LNCaP clone FGC (cell line): ENCODE results near the gene CEACAM20.

Experiments used
- DNase-seq: peaks from one replicate; pipeline ENCODE4 v3.0.0-alpha.2; 2011; ENCODE audit warnings: low read depth
- H3K4me3 ChIP-seq: 2 replicates; pipeline ENCODE4 v1.5.1; 2011; ENCODE audit warnings: mild to moderate bottlenecking, low read depth, low read length, control low read depth
- TF ChIP-seq, protein P1 (sequence below): IDR thresholded peaks from 2 replicates; pipeline ENCODE4 v1.5.1; 2012; ENCODE audit warnings: mild to moderate bottlenecking; ENCODE audit not compliant: control insufficient read depth, insufficient read depth; ENCODE audit errors: extremely low read depth

Gene CEACAM20

DNA sequence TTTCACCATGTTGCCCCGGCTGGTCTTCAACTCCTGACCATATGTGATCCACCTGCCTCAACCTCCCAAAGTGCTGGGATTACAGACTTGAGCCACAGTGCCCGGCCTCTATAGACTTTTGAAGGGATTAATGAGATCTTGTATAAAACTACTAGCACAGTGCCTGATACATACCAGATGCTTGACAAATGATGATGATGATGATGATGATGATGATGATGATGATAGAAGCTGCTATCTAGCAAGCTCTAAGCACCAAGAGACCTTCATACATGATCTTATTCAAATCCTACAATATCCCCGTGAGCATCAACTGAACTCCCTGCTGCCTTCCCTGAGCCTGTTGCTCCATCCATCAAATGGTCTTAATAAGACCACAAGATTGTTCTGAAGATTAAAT, 14.4 kb downstream of the CEACAM20 start:
- TF ChIP-seq, protein P1, sequence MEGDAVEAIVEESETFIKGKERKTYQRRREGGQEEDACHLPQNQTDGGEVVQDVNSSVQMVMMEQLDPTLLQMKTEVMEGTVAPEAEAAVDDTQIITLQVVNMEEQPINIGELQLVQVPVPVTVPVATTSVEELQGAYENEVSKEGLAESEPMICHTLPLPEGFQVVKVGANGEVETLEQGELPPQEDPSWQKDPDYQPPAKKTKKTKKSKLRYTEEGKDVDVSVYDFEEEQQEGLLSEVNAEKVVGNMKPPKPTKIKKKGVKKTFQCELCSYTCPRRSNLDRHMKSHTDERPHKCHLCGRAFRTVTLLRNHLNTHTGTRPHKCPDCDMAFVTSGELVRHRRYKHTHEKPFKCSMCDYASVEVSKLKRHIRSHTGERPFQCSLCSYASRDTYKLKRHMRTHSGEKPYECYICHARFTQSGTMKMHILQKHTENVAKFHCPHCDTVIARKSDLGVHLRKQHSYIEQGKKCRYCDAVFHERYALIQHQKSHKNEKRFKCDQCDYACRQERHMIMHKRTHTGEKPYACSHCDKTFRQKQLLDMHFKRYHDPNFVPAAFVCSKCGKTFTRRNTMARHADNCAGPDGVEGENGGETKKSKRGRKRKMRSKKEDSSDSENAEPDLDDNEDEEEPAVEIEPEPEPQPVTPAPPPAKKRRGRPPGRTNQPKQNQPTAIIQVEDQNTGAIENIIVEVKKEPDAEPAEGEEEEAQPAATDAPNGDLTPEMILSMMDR: no peak
- no peak overlapping the region for H3K4me3 ChIP-seq
- DNase-seq: no peak

DNA sequence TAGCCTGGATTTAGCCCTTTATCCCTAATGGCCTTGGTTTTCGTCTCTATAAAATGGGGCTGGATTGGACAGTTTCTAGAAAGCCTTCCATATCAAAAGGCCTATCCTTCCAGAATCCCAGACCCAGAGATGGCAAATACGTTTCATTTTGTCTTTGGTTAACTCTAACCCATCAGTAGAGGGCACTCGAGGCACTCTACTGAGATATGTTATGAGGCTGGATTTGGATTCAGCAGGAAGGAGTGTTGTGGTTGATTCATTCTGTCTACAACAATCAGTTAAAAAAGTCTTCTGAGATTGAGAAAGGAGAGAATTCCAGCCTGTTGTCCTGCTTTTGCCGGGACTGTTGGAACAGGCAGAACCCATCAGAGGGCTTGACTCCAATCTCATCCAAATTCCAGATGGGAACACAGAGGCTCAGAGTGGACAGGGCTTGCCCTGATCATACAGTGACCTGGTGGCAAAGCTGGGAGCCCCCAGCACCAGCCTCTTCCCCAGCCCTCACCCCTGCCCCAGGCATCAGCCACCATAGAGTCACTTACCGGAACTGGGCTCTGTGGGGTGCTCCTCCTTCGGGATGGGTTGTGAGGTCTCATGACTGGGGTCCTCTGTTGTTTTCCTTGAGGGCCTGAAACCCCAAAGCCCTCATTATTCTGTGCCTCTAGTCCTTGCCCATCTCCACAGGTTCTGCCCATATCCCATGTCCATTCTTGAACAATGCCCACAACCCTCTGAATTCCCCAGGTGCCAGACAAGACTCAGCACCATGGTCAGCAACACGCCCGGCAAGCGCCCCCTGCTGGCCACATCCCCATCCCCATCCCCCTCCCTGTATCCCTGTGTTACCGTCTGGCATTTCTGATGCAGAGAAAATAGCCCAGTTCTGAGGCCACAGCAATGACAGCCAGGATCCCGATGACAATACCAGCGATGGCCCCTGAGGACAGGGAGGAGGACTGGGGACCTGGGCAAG, 16.9 kb downstream of the CEACAM20 start:
- DNase-seq: peak; percentile 30
- H3K4me3 ChIP-seq: no peak overlapping the region
- TF ChIP-seq, protein P1: peak; percentile 56

DNA sequence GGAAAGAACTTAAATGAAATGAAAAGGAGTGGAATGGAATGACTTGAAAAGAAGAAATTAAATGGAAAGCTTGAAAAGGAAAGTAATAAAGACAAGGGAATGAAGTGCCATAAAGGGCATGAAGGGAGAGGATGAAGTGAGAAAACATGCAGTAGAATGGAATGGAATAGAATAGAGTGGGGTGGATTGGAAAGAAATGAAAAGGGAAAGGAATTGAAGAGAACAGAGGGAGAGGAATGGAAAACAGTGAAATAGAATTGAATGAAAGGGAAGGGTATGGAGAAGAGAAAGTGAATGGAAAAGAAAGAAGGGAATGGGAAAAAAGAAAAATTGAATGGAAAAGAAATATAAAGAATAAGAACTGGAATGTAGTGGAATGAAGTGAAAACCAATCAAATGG, 20.0 kb downstream of the CEACAM20 start:
- DNase-seq: no peak
- no peak overlapping the region for H3K4me3 ChIP-seq
- TF ChIP-seq, protein P1: no peak

DNA sequence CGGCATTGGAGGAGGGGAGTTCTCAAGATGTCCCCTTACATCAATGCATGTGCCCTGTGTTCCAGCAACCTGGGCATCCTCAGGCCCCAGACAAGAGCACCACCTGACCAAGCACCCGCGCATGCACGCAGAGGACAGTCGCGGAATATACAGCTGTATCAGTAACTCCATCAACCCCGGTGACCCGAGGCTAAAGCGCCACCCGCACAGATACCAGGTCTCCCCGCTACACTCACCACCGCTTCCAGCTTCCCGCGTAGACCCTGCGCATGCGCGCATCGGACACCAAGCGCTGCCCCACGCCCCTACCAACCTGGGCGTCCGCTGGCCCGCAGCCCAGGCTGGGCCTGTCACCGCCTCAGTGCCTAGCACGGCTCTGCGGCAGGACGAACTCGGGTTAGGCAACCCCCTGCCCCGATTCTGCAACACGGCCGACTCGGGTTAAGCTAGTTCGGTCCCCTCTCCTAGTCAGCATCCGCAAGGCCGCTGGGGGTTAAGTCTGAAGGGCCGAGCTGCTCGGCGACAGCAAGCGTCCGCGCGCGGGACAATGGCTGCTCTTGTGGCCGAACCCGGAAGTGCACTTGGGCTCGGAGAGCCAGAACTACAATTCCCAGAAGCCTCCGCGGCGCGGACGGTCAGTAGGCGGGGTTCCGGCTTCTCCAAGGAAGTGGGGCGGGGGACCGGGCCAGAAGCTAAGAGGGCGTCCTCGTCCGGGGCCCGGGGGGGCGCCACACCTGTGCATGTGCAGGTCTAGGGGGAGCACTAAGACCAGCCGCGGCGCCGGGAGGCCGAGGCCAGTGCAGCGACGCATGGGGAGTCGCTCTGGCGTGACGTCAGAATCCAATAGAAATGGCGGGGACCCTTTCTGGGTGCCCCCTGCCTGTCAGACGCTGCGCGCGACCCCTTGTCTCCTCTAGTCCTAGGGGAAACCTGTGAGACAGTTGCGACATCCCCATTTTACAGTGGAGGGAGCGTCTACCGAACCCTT, 29.2 kb downstream of the CEACAM20 start, which contains the start of gene ZNF180:
Gene ZNF180, minus strand, starts transcription at position 561 of the 988 bp plus-strand sequence. CDS start 3,188 bp downstream, outside the sequence.
- DNase-seq: peak; percentile 67
- H3K4me3 ChIP-seq: peak within 1 kb of the TSS; percentile 82
- TF ChIP-seq, protein P1: no peak

DNA sequence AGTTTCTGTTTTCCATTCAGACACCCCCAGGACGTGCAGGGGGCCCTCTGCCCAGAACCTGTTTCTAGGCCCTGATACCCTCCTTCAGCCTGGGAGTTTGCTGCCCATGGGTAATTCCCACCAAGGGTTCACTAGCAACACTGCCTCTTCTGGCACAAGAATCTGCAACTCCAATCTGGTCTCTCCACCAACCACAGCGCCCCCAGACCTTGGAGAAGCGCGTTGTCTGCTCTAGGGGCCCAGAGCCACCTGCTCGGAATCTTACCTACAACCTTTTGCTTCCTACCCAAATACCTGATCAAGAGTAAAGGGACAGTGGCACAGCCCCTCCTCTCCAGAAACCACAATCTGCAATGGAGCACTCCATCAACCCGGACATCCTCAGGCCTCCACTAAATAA, 29.9 kb downstream of the CEACAM20 start:
- TF ChIP-seq, protein P1: no peak
- H3K4me3 ChIP-seq: peak overlapping the region; percentile 82
- DNase-seq: no peak

DNA sequence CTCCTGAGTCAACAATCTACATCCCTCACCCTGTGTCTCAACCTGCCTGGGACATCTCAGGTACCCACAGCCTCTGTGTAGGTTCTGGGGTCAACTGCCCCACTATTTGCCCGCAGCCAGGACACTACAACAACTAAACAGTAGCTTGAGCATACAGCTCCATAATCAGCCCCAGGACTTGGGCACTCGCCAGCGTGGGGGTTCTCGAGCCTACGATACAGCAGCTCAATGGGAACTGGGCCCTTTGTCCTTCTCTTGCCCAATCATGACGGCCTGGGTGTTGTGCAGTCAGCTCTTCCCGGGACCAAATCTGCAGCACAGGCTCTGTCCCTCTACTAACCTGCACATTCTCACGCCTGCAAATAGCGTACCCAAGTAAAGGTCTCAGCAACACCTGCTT, 30.5 kb downstream of the CEACAM20 start:
- TF ChIP-seq, protein P1: no peak
- no peak for DNase-seq
- peak overlapping the region; percentile 82 for H3K4me3 ChIP-seq
